Type B pancreatic cell (in vitro differentiated cells): Measurements from ENCODE around the gene FHIP1A. TPM values are rescaled to one million over a fixed set of nuclear protein-coding genes. Genes with fewer than 3 reads are reported as not detected.

Source experiments
- DNase-seq: peaks from one replicate; pipeline ENCODE4 v3.0.0; 2021; ENCODE audit warnings: mixed read lengths; ENCODE audit not compliant: unreplicated experiment; ENCODE audit errors: extremely low spot score
- H3K27ac Mint-ChIP-seq: 2 replicates; pipeline ENCODE4 v1.8.0; 2021; ENCODE audit warnings: mild to moderate bottlenecking, mixed read lengths
- H3K27me3 Mint-ChIP-seq: 2 replicates; pipeline ENCODE4 v1.8.0; 2021; ENCODE audit warnings: mixed read lengths
- H3K36me3 Mint-ChIP-seq: 2 replicates; pipeline ENCODE4 v1.8.0; 2021; ENCODE audit warnings: mixed read lengths
- H3K4me1 Mint-ChIP-seq: one replicate; pipeline ENCODE4 v1.8.0; 2021; ENCODE audit warnings: mixed read lengths; ENCODE audit not compliant: unreplicated experiment
- H3K4me3 Mint-ChIP-seq: 2 replicates; pipeline ENCODE4 v1.8.0; 2021; ENCODE audit warnings: mild to moderate bottlenecking, mixed read lengths
- H3K9me3 Mint-ChIP-seq: 2 replicates; pipeline ENCODE4 v1.8.0; 2021; ENCODE audit warnings: mixed read lengths
- CTCF ChIP-seq: fragments of 200-600 bp; sonication (generic); conservative IDR thresholded peaks from 2 replicates; pipeline ENCODE4 v1.5.0; 2021; ENCODE audit warnings: antibody characterized with exemption, mild to moderate bottlenecking
- total RNA-seq: library from RNA; stranded (reverse); gene quantifications from 2 replicates; pipeline ENCODE4 v1.2.1, GENCODE V29; 2021; ENCODE audit warnings: low replicate concordance

FHIP1A gene
- total RNA-seq, 1 donor from 2014 or later = 13.2 TPM

GRCh38 chr4:151409470-151410313, 716 bp downstream of the FHIP1A start:
- Mint-ChIP-seq H3K36me3 (peaks cover 4% of the 10 kb centered on the region), H3K4me3 (peak overlapping the region; percentile 95), H3K27ac (peak overlapping the region; percentile 98), H3K4me1 (peaks cover 16% of the 10 kb centered on the region), H3K9me3 (no peaks in the 10 kb centered on the region), H3K27me3 (peaks cover 16% of the 10 kb centered on the region)
- TF ChIP-seq CTCF = no peak
- DNase-seq = peak; percentile 71

GRCh38 chr4:151415978-151416377, 7.0 kb downstream of the FHIP1A start:
- H3K4me1 Mint-ChIP-seq = peaks cover 19% of the 10 kb centered on the region
- no peak for DNase-seq
- no peak overlapping the region for H3K27ac Mint-ChIP-seq
- H3K36me3 Mint-ChIP-seq = peaks cover 9% of the 10 kb centered on the region
- TF ChIP-seq CTCF = no peak
- H3K4me3 Mint-ChIP-seq = no peak overlapping the region
- H3K9me3 Mint-ChIP-seq = no peaks in the 10 kb centered on the region
- no peaks in the 10 kb centered on the region for H3K27me3 Mint-ChIP-seq

GRCh38 chr4:151417164-151417571, 8.2 kb downstream of the FHIP1A start:
- no peak for DNase-seq
- Mint-ChIP-seq H3K36me3 (peaks cover 9% of the 10 kb centered on the region), H3K9me3 (peaks cover 5% of the 10 kb centered on the region), H3K27me3 (no peaks in the 10 kb centered on the region), H3K4me1 (peaks cover 12% of the 10 kb centered on the region), H3K4me3 (no peak overlapping the region), H3K27ac (no peak overlapping the region)
- no peak for TF ChIP-seq CTCF

GRCh38 chr4:151417766-151418376, 8.9 kb downstream of the FHIP1A start:
- Mint-ChIP-seq H3K4me3 (peak overlapping the region; percentile 13), H3K9me3 (peaks cover 5% of the 10 kb centered on the region), H3K27me3 (no peaks in the 10 kb centered on the region), H3K36me3 (peaks cover 8% of the 10 kb centered on the region), H3K4me1 (peaks cover 15% of the 10 kb centered on the region), H3K27ac (peak overlapping the region; percentile 81)
- no peak for DNase-seq
- TF ChIP-seq CTCF = no peak

GRCh38 chr4:151418385-151418784, 9.4 kb downstream of the FHIP1A start:
- DNase-seq = no peak
- Mint-ChIP-seq H3K27me3 (no peaks in the 10 kb centered on the region), H3K27ac (peak overlapping the region; percentile 81), H3K36me3 (peaks cover 5% of the 10 kb centered on the region), H3K9me3 (peaks cover 5% of the 10 kb centered on the region), H3K4me1 (peaks cover 17% of the 10 kb centered on the region), H3K4me3 (peak overlapping the region; percentile 13)
- TF ChIP-seq CTCF = no peak
